Motor neuron (in vitro differentiated cells): ENCODE data around the gene PIK3CB. TPM values are rescaled to one million over a fixed set of nuclear protein-coding genes. Genes with fewer than 3 reads are reported as not detected.
"Not testable (repeated sequence)": the region's sequence is repeated elsewhere in the genome, so short reads cannot be mapped to it uniquely, and the experiment has no call there.

Source experiments
- ATAC-seq, 8 experiments: fragments of 200-7000 bp; cut with Tn5 transposase; replicated peaks in 6 of 8; 2 replicates each; pipeline ENCODE4 v1.8.0; 2021; ENCODE audit warnings: mild to moderate bottlenecking in 8 of 8, moderate library complexity in 8 of 8
- H3K27ac ChIP-seq, 2 donors: fragments of 250-450 bp; sonication (Bioruptor Pico); 2 replicates each; pipeline ENCODE4 v1.9.0; 2021; ENCODE audit warnings: antibody characterized with exemption in 2 of 2, mild to moderate bottlenecking in 2 of 2, moderate library complexity in 1 of 2
- H3K4me1 ChIP-seq, 2 donors: fragments of 250-450 bp; sonication (Bioruptor Pico); replicated peaks in 1 of 2; 2 replicates each; pipeline ENCODE4 v1.6.1; 2021; ENCODE audit warnings: antibody characterized with exemption in 2 of 2, mild to moderate bottlenecking in 2 of 2, moderate library complexity in 1 of 2
- H3K4me3 ChIP-seq, 5 donors: fragments of 250-450 bp; sonication (Bioruptor Pico); 2 replicates each; pipeline ENCODE4 v1.9.0; 2021; ENCODE audit warnings: antibody characterized with exemption in 5 of 5, mild to moderate bottlenecking in 5 of 5, moderate library complexity in 4 of 5
- WGBS, 10 experiments: fragments of 450-650 bp; shearing (Covaris generic); methylation state at CpG; one replicate each; pipeline ENCODE4 v1.0.0; 2022; 5-methylcytosine and 5-hydroxymethylcytosine counted together
- in situ Hi-C, 9 experiments: fragments of 400-800 bp; cut with MboI; loops; one replicate each; pipeline ENCODE4 v1.15.0; 2021; ENCODE audit warnings: low sequenced_read_pairs in 9 of 9, low pct_unique_long_range_greater_than_20kb in 2 of 9; ENCODE audit not compliant: unreplicated experiment in 9 of 9
- total RNA-seq, 8 experiments: library from RNA; unstranded; fragments of 300-600 nt; gene quantifications; 2 replicates each; pipeline versions ENCODE4 v1.2.3 to v1.2.4, GENCODE V29; 2022

Gene PIK3CB
- total RNA-seq, 8 experiments from 2014 or later = 5.8 to 21.0 (median 10.6) TPM

- ATAC-seq = peak in 3 of 8 experiments; percentile 12 to 45 (median 18)
- WGBS, 10 experiments = 30 to 100% (median 42%) methylated on average over 1 to 4 of the region's 4 CpGs; no CpG with 5 or more reads in 1 of the 10 experiments
- H3K4me1 ChIP-seq = peaks cover 15 to 23% of the 10 kb centered on the region in 2 donors
- no peak overlapping the region for H3K4me3 ChIP-seq
- no peak overlapping the region for H3K27ac ChIP-seq
- in situ Hi-C loops = no loop called here
These were observed 27.8 kb upstream of the PIK3CB start for GRCh38 chr3:138862531-138862923.

GRCh38 chr3:138861798-138862197 lies 27.1 kb upstream of the PIK3CB start:
- Histone ChIP-seq H3K4me1 (peaks cover 15 to 23% of the 10 kb centered on the region in 2 donors), H3K4me3 (no peak overlapping the region), H3K27ac (no peak overlapping the region)
- ATAC-seq = no peak
- WGBS, 10 experiments = 25 to 80% (median 59%) methylated on average over 1 to 5 of the region's 5 CpGs; no CpG with 5 or more reads in 4 of the 10 experiments
- in situ Hi-C loops = no loop called here

GRCh38 chr3:138856799-138857198 lies 22.1 kb upstream of the PIK3CB start:
- Histone ChIP-seq H3K4me3 (no peak overlapping the region), H3K4me1 (peaks cover 0 to 5% of the 10 kb centered on the region in 2 donors), H3K27ac (no peak overlapping the region)
- in situ Hi-C loops = no loop called here
- WGBS, 10 experiments = 30 to 100% (median 80%) methylated on average over 1 to 3 of the region's 3 CpGs; no CpG with 5 or more reads in 1 of the 10 experiments
- no peak for ATAC-seq

- H3K4me3 ChIP-seq = no peak overlapping the region
- no peak for ATAC-seq
- no peak overlapping the region for H3K27ac ChIP-seq
- in situ Hi-C loops = no loop called here
- WGBS, 10 experiments = 40 to 100% (median 86%) methylated on average over 1 to 4 of the region's 7 CpGs; no CpG with 5 or more reads in 2 of the 10 experiments
- no peaks in the 10 kb centered on the region for H3K4me1 ChIP-seq
These were observed 20.2 kb upstream of the PIK3CB start for GRCh38 chr3:138854940-138855339.

- H3K4me3 ChIP-seq = no peak overlapping the region
- WGBS, 10 experiments = 48 to 95% (median 89%) methylated on average over 3 of the region's 3 CpGs; no CpG with 5 or more reads in 1 of the 10 experiments
- H3K27ac ChIP-seq = no peak overlapping the region
- no peaks in the 10 kb centered on the region for H3K4me1 ChIP-seq
- ATAC-seq = no peak
- in situ Hi-C loops = no loop called here
These were observed 19.5 kb upstream of the PIK3CB start for GRCh38 chr3:138854204-138854603.

- WGBS, 10 experiments = 80 to 100% (median 100%) methylated on average over 2 to 3 of the region's 3 CpGs; no CpG with 5 or more reads in 7 of the 10 experiments
- in situ Hi-C loops = no loop called here
- H3K4me3 ChIP-seq = no peak overlapping the region
- no peak for ATAC-seq
- H3K27ac ChIP-seq = no peak overlapping the region
- peaks cover 0 to 5% of the 10 kb centered on the region in 2 donors for H3K4me1 ChIP-seq
These were observed 15.4 kb upstream of the PIK3CB start for GRCh38 chr3:138850151-138850550.

GRCh38 chr3:138849222-138849940 lies 14.7 kb upstream of the PIK3CB start:
- Histone ChIP-seq H3K27ac (no peak overlapping the region), H3K4me1 (peaks cover 0 to 7% of the 10 kb centered on the region in 2 donors), H3K4me3 (no peak overlapping the region)
- in situ Hi-C loops = no loop called here
- ATAC-seq = peak in 2 of 8 experiments; percentile 53 to 65
- 54 to 100% (median 77%) methylated on average over 1 to 2 of the region's 2 CpGs for WGBS, 10 experiments

- peaks cover 0 to 7% of the 10 kb centered on the region in 2 donors for H3K4me1 ChIP-seq
- H3K27ac ChIP-seq = no peak overlapping the region
- H3K4me3 ChIP-seq = no peak overlapping the region
- ATAC-seq = no peak
- in situ Hi-C loops = no loop called here
- 67 to 100% (median 96%) methylated on average over 1 to 4 of the region's 4 CpGs; no CpG with 5 or more reads in 1 of the 10 experiments for WGBS, 10 experiments
These were observed 14.0 kb upstream of the PIK3CB start for GRCh38 chr3:138848696-138849095.

- H3K4me3 ChIP-seq, in situ Hi-C loops, H3K4me1 ChIP-seq, ATAC-seq, H3K27ac ChIP-seq: not testable (repeated sequence)
- WGBS, 10 experiments = 43 to 100% (median 100%) methylated on average over 1 of the region's 1 CpG; no CpG with 5 or more reads in 7 of the 10 experiments
These were observed 12.1 kb upstream of the PIK3CB start for GRCh38 chr3:138846824-138847223.

- ATAC-seq = peak in 2 of 8 experiments; percentile 46 to 79
- WGBS, 10 experiments = 28 to 93% (median 74%) methylated on average over 1 to 7 of the region's 10 CpGs
- no peak overlapping the region for H3K27ac ChIP-seq
- H3K4me3 ChIP-seq = no peak overlapping the region
- in situ Hi-C loops = no loop called here
- H3K4me1 ChIP-seq = peaks cover 0 to 7% of the 10 kb centered on the region in 2 donors
These were observed 11.6 kb upstream of the PIK3CB start for GRCh38 chr3:138846262-138846791.

GRCh38 chr3:138845771-138846173 lies 11.0 kb upstream of the PIK3CB start:
- no peak overlapping the region for H3K27ac ChIP-seq
- WGBS, 10 experiments = 17 to 84% (median 42%) methylated on average over 1 to 6 of the region's 6 CpGs
- peak in 3 of 8 experiments; percentile 20 to 65 (median 47) for ATAC-seq

GRCh38 chr3:138845181-138845601 lies 10.5 kb upstream of the PIK3CB start:
- Histone ChIP-seq H3K4me3 (no peak overlapping the region), H3K27ac (no peak overlapping the region), H3K4me1 (peaks cover 0 to 7% of the 10 kb centered on the region in 2 donors)
- peak in 2 of 8 experiments; percentile 20 to 32 for ATAC-seq
- 71 to 100% (median 92%) methylated on average over 1 to 7 of the region's 7 CpGs for WGBS, 10 experiments
- in situ Hi-C loops = no loop called here

More at GRCh38 chr3:138845771-138846173, 11.0 kb upstream of the PIK3CB start:
- Histone ChIP-seq H3K4me3 (no peak overlapping the region), H3K4me1 (peaks cover 0 to 7% of the 10 kb centered on the region in 2 donors)
- in situ Hi-C loops = no loop called here

- no peak for ATAC-seq
- Histone ChIP-seq H3K27ac (no peak overlapping the region), H3K4me1 (peaks cover 0 to 7% of the 10 kb centered on the region in 2 donors), H3K4me3 (no peak overlapping the region)
- in situ Hi-C loops = no loop called here
- WGBS, 10 experiments = 11 to 100% (median 67%) methylated on average over 1 to 3 of the region's 5 CpGs; no CpG with 5 or more reads in 1 of the 10 experiments
These were observed 7.9 kb upstream of the PIK3CB start for GRCh38 chr3:138842483-138843188.
